GM06990 (cell line): ENCODE results near the gene R3HDM2.
A peak's percentile ranks its signal among the peaks of the same experiment; 100 is the strongest.

Experiments
- DNase-seq: peaks from one replicate; pipeline ENCODE4 v3.0.0-alpha.2; 2011; ENCODE audit not compliant: insufficient read length; ENCODE audit errors: extremely low read depth
- H3K27me3 ChIP-seq: replicated peaks from 2 replicates; pipeline ENCODE4 v1.6.0; 2011; ENCODE audit warnings: low read length; ENCODE audit not compliant: control insufficient read depth, insufficient read depth
- H3K36me3 ChIP-seq: 2 replicates; pipeline ENCODE4 v1.5.1; 2011; ENCODE audit warnings: low read length; ENCODE audit not compliant: control insufficient read depth, insufficient read depth
- H3K4me3 ChIP-seq: replicated peaks from 2 replicates; pipeline ENCODE4 v1.5.1; 2011; ENCODE audit warnings: low read depth, mild to moderate bottlenecking, control low read depth, low read length
- CTCF ChIP-seq: IDR thresholded peaks from 2 replicates; pipeline ENCODE4 v1.5.1; 2011; ENCODE audit warnings: low read length, control low read depth, mild to moderate bottlenecking, inconsistent platforms; ENCODE audit not compliant: insufficient read depth, poor library complexity, severe bottlenecking

R3HDM2 gene

GRCh38 chr12:57244312-57244696, 186.5 kb downstream of the R3HDM2 start:
- H3K27me3 ChIP-seq = peaks cover 7% of the 10 kb centered on the region; the same call in 1 of the 2 replicates
- TF ChIP-seq CTCF = no peak
- no peaks in the 10 kb centered on the region for H3K36me3 ChIP-seq
- DNase-seq = no peak
- H3K4me3 ChIP-seq = no peak overlapping the region

GRCh38 chr12:57243521-57244311, 187.1 kb downstream of the R3HDM2 start:
- no peak for DNase-seq
- Histone ChIP-seq H3K36me3 (no peaks in the 10 kb centered on the region), H3K27me3 (peaks cover 7% of the 10 kb centered on the region; the same call in 1 of the 2 replicates), H3K4me3 (peak overlapping the region; percentile 51)
- peak; percentile 88 for TF ChIP-seq CTCF

- TF ChIP-seq CTCF = peak; percentile 88
- Histone ChIP-seq H3K27me3 (peaks cover 7% of the 10 kb centered on the region; the same call in 1 of the 2 replicates), H3K4me3 (peak overlapping the region; percentile 51), H3K36me3 (no peaks in the 10 kb centered on the region)
- DNase-seq = peak; percentile 79
Measured at GRCh38 chr12:57242691-57243454, 188.0 kb downstream of the R3HDM2 start.

GRCh38 chr12:57242329-57242690, 188.5 kb downstream of the R3HDM2 start:
- TF ChIP-seq CTCF = no peak
- Histone ChIP-seq H3K4me3 (no peak overlapping the region; the same call in 1 of the 2 replicates), H3K36me3 (no peaks in the 10 kb centered on the region), H3K27me3 (peaks cover 7% of the 10 kb centered on the region; the same call in 1 of the 2 replicates)
- no peak for DNase-seq

- DNase-seq = no peak
Measured at GRCh38 chr12:57241402-57242310, 189.2 kb downstream of the R3HDM2 start.

More at GRCh38 chr12:57241402-57242310, 189.2 kb downstream of the R3HDM2 start:
- peaks cover 7% of the 10 kb centered on the region; the same call in 1 of the 2 replicates for H3K27me3 ChIP-seq
- no peaks in the 10 kb centered on the region for H3K36me3 ChIP-seq
- no peak overlapping the region for H3K4me3 ChIP-seq
- TF ChIP-seq CTCF = no peak
